MCF 10A (cell line): ENCODE data around the gene TSPYL1. TPM values are rescaled to one million over a fixed set of nuclear protein-coding genes. Genes with fewer than 3 reads are reported as not detected.
A peak's percentile ranks its signal among the peaks of the same experiment; 100 is the strongest.

Source experiments
- BruUV-seq: library from RNA; stranded (reverse); fragments of 400-500 nt; replicated peaks from 2 replicates; lab custom pipeline; 2021; lab: Mats Ljungman, UMichigan
- CTCF ChIA-PET: fragments of 300-600 bp; sonication (Branson Sonifier 250); formaldehyde crosslinking; extraction: SDS; loops from one replicate; lab custom pipeline; 2021; ENCODE audit warnings: antibody characterized with exemption, inconsistent platforms; lab: Yijun Ruan, JAX
- POLR2A ChIA-PET: fragments of 300-600, 350-650 bp; sonication (Branson Sonifier 250); formaldehyde crosslinking; extraction: SDS; loops from one replicate; lab custom pipeline; 2020; ENCODE audit warnings: antibody characterized with exemption, inconsistent platforms; lab: Yijun Ruan, JAX
- DNase-seq: peaks from one replicate; pipeline ENCODE4 v3.0.0-alpha.2; 2018; ENCODE audit not compliant: unreplicated experiment
- H3K27ac Mint-ChIP-seq: one replicate; pipeline ENCODE4 v1.8.0; 2022; ENCODE audit warnings: mild to moderate bottlenecking, low read depth, mixed read lengths; ENCODE audit not compliant: unreplicated experiment
- H3K27me3 Mint-ChIP-seq: one replicate; pipeline ENCODE4 v1.8.0; 2022; ENCODE audit warnings: mixed read lengths; ENCODE audit not compliant: insufficient read depth, unreplicated experiment
- H3K36me3 Mint-ChIP-seq: one replicate; pipeline ENCODE4 v1.8.0; 2022; ENCODE audit warnings: mild to moderate bottlenecking, moderate library complexity, mixed read lengths; ENCODE audit not compliant: insufficient read depth, unreplicated experiment
- H3K4me1 Mint-ChIP-seq: one replicate; pipeline ENCODE4 v1.8.0; 2022; ENCODE audit warnings: mixed read lengths; ENCODE audit not compliant: insufficient read depth, unreplicated experiment
- H3K4me3 Mint-ChIP-seq: one replicate; pipeline ENCODE4 v1.8.0; 2022; ENCODE audit warnings: mild to moderate bottlenecking, moderate library complexity, mixed read lengths; ENCODE audit not compliant: unreplicated experiment
- H3K9me3 Mint-ChIP-seq: one replicate; pipeline ENCODE4 v1.8.0; 2022; ENCODE audit warnings: mixed read lengths; ENCODE audit not compliant: unreplicated experiment
- CTCF ChIP-seq: fragments of 200-600 bp; IDR thresholded peaks from one replicate; pipeline ENCODE4 v1.8.0; 2022; ENCODE audit warnings: antibody characterized with exemption, mild to moderate bottlenecking; ENCODE audit not compliant: unreplicated experiment
- intact Hi-C: fragments of 100-400 bp; cut with micrococcal nuclease; formaldehyde crosslinking; loops from 2 replicates; pipeline ENCODE4 v1.14.1; 2022
- total RNA-seq: library from RNA; stranded (reverse); gene quantifications from 2 replicates; pipeline ENCODE4 v1.2.3, GENCODE V29; 2022

TSPYL1 gene
- total RNA-seq, 1 experiment from 2014 or later: 67.4 TPM

- no peak for TF ChIP-seq CTCF
- Mint-ChIP-seq H3K9me3 (no peaks in the 10 kb centered on the region), H3K36me3 (peaks cover 33% of the 10 kb centered on the region), H3K27me3 (no peaks in the 10 kb centered on the region), H3K27ac (peak overlapping the region; percentile 85), H3K4me3 (peak overlapping the region; percentile 86), H3K4me1 (peaks cover 29% of the 10 kb centered on the region)
- BruUV-seq: no TSS peak
- CTCF ChIA-PET: interaction anchor here (0.7 to 5.4 kb wide), 7 partner anchors 10 to 280 kb away, joined by 3 to 60 read pairs (median 3); no protein-coding TSS in a partner anchor
- POLR2A ChIA-PET: interaction anchor here (0.6 to 5.4 kb wide), 29 partner anchors 8 to 850 kb away, joined by 3 to 135 read pairs (median 11); partner anchors contain the start of genes DSE, NT5DC1, RSPH4A and RWDD1
- intact Hi-C loops: no loop called here
- no peak for DNase-seq
Observed at GRCh38 chr6:116280933-116281316, 1.2 kb upstream of the TSPYL1 start.

GRCh38 chr6:116280161-116280932 is 617 bp upstream of the TSPYL1 start:
- Mint-ChIP-seq H3K4me3 (peak overlapping the region; percentile 86), H3K27ac (peak overlapping the region; percentile 85), H3K4me1 (peaks cover 33% of the 10 kb centered on the region), H3K9me3 (no peaks in the 10 kb centered on the region), H3K36me3 (peaks cover 38% of the 10 kb centered on the region), H3K27me3 (no peaks in the 10 kb centered on the region)
- DNase-seq: no peak
- POLR2A ChIA-PET: interaction anchor here (0.6 to 5.4 kb wide), 63 partner anchors 9 to 1268 kb away, joined by 3 to 135 read pairs (median 4); partner anchors contain the start of genes DSE, NT5DC1, RSPH4A and RWDD1
- intact Hi-C loops: no loop called here
- CTCF ChIA-PET: interaction anchor here (0.6 to 5.4 kb wide), 13 partner anchors 11 to 280 kb away, joined by 3 to 60 read pairs (median 3); no protein-coding TSS in a partner anchor
- BruUV-seq: TSS peak; percentile 79
- no peak for TF ChIP-seq CTCF

- CTCF ChIA-PET: interaction anchor here (0.6 to 5.4 kb wide), 8 partner anchors 9 to 1290 kb away, joined by 3 to 60 read pairs (median 4); no protein-coding TSS in a partner anchor
Observed at GRCh38 chr6:116278854-116279231, 887 bp downstream of the TSPYL1 start.

More at GRCh38 chr6:116278854-116279231, 887 bp downstream of the TSPYL1 start:
- intact Hi-C loops: no loop called here
- H3K27me3 Mint-ChIP-seq: no peaks in the 10 kb centered on the region
- peaks cover 33% of the 10 kb centered on the region for H3K4me1 Mint-ChIP-seq
- H3K4me3 Mint-ChIP-seq: peak overlapping the region; percentile 86
- BruUV-seq: no TSS peak
- peak overlapping the region; percentile 85 for H3K27ac Mint-ChIP-seq
- peaks cover 53% of the 10 kb centered on the region for H3K36me3 Mint-ChIP-seq
- TF ChIP-seq CTCF: no peak
- DNase-seq: no peak
- POLR2A ChIA-PET: interaction anchor here (0.7 to 5.4 kb wide), 38 partner anchors 10 to 387 kb away, joined by 3 to 135 read pairs (median 8); partner anchors contain the start of genes DSE, NT5DC1, RSPH4A and RWDD1
- H3K9me3 Mint-ChIP-seq: no peaks in the 10 kb centered on the region
